HG02852 (cell line): Measurements from ENCODE around the gene SDSL.

Experiments used
- ATAC-seq: cut with Tn5 transposase; IDR thresholded peaks from one replicate; pipeline ENCODE4 v1.9.1; 2021; ENCODE audit warnings: mild to moderate bottlenecking, moderate library complexity; ENCODE audit not compliant: unreplicated experiment

The SDSL gene

GRCh38 chr12:113418213-113418879 lies 3.8 kb upstream of the SDSL start:
- ATAC-seq = no peak

GRCh38 chr12:113420996-113421595 lies 1.1 kb upstream of the SDSL start:
- ATAC-seq = no peak

- no peak for ATAC-seq
These were observed 898 bp downstream of the SDSL start for GRCh38 chr12:113422886-113423669.

- no peak for ATAC-seq
These were observed 2.3 kb downstream of the SDSL start for GRCh38 chr12:113424456-113424855.

- ATAC-seq = no peak
These were observed 3.0 kb downstream of the SDSL start for GRCh38 chr12:113424915-113425823.

GRCh38 chr12:113425960-113426453 lies 3.8 kb downstream of the SDSL start:
- no peak for ATAC-seq

- ATAC-seq = no peak
These were observed 5.7 kb downstream of the SDSL start for GRCh38 chr12:113427882-113428281.

GRCh38 chr12:113428482-113428881 lies 6.3 kb downstream of the SDSL start:
- no peak for ATAC-seq

- ATAC-seq = no peak
These were observed 10.8 kb downstream of the SDSL start for GRCh38 chr12:113432986-113433385.

GRCh38 chr12:113435367-113435766 lies 13.2 kb downstream of the SDSL start:
- ATAC-seq = no peak

GRCh38 chr12:113436586-113436985 lies 14.4 kb downstream of the SDSL start:
- no peak for ATAC-seq

- ATAC-seq = no peak
These were observed 15.0 kb downstream of the SDSL start for GRCh38 chr12:113436993-113437728.

GRCh38 chr12:113437729-113438100 lies 15.5 kb downstream of the SDSL start:
- ATAC-seq = no peak

- ATAC-seq = no peak
These were observed 16.5 kb downstream of the SDSL start for GRCh38 chr12:113438523-113439300.

- no peak for ATAC-seq
These were observed 17.1 kb downstream of the SDSL start for GRCh38 chr12:113439301-113439597.

GRCh38 chr12:113439606-113440030 lies 17.4 kb downstream of the SDSL start:
- ATAC-seq = no peak

- ATAC-seq = no peak
These were observed 18.2 kb downstream of the SDSL start for GRCh38 chr12:113440336-113440735.

GRCh38 chr12:113440947-113441782 lies 19.0 kb downstream of the SDSL start:
- ATAC-seq = no peak
